ENCODE results near the gene CC2D1B. TPM values are rescaled to one million over a fixed set of nuclear protein-coding genes. Genes with fewer than 3 reads are reported as not detected.

The CC2D1B gene
- total and polyA plus RNA-seq, 5 donors = 13.1 to 20.1 (median 17.4) TPM

Other genes starting within 250 kb of the CC2D1B start
- 10 to 100 TPM; 18.8 to 21.3 (median 20.1) TPM for gene ZFYVE9, start 224.1 kb downstream of the CC2D1B start, total RNA-seq
- 6.2 TPM for gene ZFYVE9, start 224.1 kb downstream of the CC2D1B start, polyA plus RNA-seq
- gene ORC1, start 38.2 kb upstream of the CC2D1B start, total RNA-seq = under 1 TPM; 0.08 to 0.47 (median 0.23) TPM
- 0.07 TPM for gene ORC1, start 38.2 kb upstream of the CC2D1B start, polyA plus RNA-seq
- 10 to 100 TPM; 18.0 to 26.3 (median 23.6) TPM for gene PRPF38A, start 38.4 kb upstream of the CC2D1B start, total RNA-seq
- 9.2 TPM for gene PRPF38A, start 38.4 kb upstream of the CC2D1B start, polyA plus RNA-seq
- gene TUT4, start 186.9 kb upstream of the CC2D1B start, total RNA-seq = 10 to 100 TPM; 36.1 to 41.1 (median 38.8) TPM
- 20.4 TPM for gene TUT4, start 186.9 kb upstream of the CC2D1B start, polyA plus RNA-seq
- 10 to 100 TPM in 2 of 4 donors, 1 to 10 TPM in 2; 9.4 to 13.9 (median 10.8) TPM for gene GPX7, start 236.2 kb upstream of the CC2D1B start, total RNA-seq
- 13.6 TPM for gene GPX7, start 236.2 kb upstream of the CC2D1B start, polyA plus RNA-seq

All from right cardiac atrium (tissue), 5 donors.